CD14-positive monocyte (primary cell): ENCODE data around the gene ANKRD34C. TPM values are rescaled to one million over a fixed set of nuclear protein-coding genes. Genes with fewer than 3 reads are reported as not detected.

Source experiments
- DNase-seq, 3 donors: peaks; one replicate each; pipeline ENCODE4 v3.0.0-alpha.2; 2011 to 2022
- H2AFZ ChIP-seq: 2 replicates; pipeline ENCODE4 v1.6.0; 2012; ENCODE audit warnings: mild to moderate bottlenecking, low read depth, low read length, inconsistent platforms; ENCODE audit not compliant: insufficient read depth, poor library complexity, severe bottlenecking
- H3K27ac ChIP-seq, 2 donors: 1 replicate in 1 of 2; 2 replicates in 1 of 2; pipeline ENCODE4 v1.5.1; 2012 to 2013; ENCODE audit warnings: low read length in 2 of 2, control low read depth in 1 of 2, inconsistent platforms in 1 of 2, low read depth in 1 of 2, mild to moderate bottlenecking in 1 of 2
- H3K27me3 ChIP-seq, 2 donors: one replicate each; pipeline versions ENCODE4 v1.6.0 to v1.6.1; 2011 to 2013; ENCODE audit warnings: low read length in 2 of 2; ENCODE audit not compliant: control insufficient read depth in 2 of 2, insufficient read depth in 2 of 2
- H3K36me3 ChIP-seq, 2 donors: replicated peaks in 1 of 2; 1 replicate in 1 of 2; 2 replicates in 1 of 2; pipeline versions ENCODE4 v1.5.1 to v1.6.1; 2012 to 2013; ENCODE audit warnings: low read length in 2 of 2, control low read depth in 1 of 2, inconsistent platforms in 1 of 2, mild to moderate bottlenecking in 1 of 2; ENCODE audit not compliant: insufficient read depth in 2 of 2, control insufficient read depth in 1 of 2
- H3K4me1 ChIP-seq, 2 donors: 1 replicate in 1 of 2; 2 replicates in 1 of 2; pipeline versions ENCODE4 v1.5.1 to v1.6.1; 2012 to 2013; ENCODE audit warnings: low read length in 2 of 2, control low read depth in 1 of 2, inconsistent platforms in 1 of 2, mild to moderate bottlenecking in 1 of 2, moderate library complexity in 1 of 2; ENCODE audit not compliant: insufficient read depth in 2 of 2, control insufficient read depth in 1 of 2
- H3K4me2 ChIP-seq: replicated peaks from 2 replicates; pipeline ENCODE3; 2012; ENCODE audit warnings: low read length, moderate library complexity, mild to moderate bottlenecking; ENCODE audit not compliant: poor library complexity, severe bottlenecking; ENCODE audit errors: extremely low read depth
- H3K4me3 ChIP-seq, 3 experiments: fragments of 200-600 bp in 1 of 3; sonication (generic) in 1 of 3; replicated peaks in 1 of 3; 1 replicate in 2 of 3; 2 replicates in 1 of 3; pipeline ENCODE4 v1.5.1; 2011 to 2013; ENCODE audit warnings: low read length in 3 of 3, mild to moderate bottlenecking in 3 of 3, control low read depth in 2 of 3, low read depth in 2 of 3, inconsistent platforms in 1 of 3, moderate library complexity in 1 of 3
- H3K79me2 ChIP-seq: 2 replicates; pipeline ENCODE4 v1.6.0; 2012; ENCODE audit warnings: mild to moderate bottlenecking, control low read depth, inconsistent platforms, low read length, moderate library complexity; ENCODE audit not compliant: insufficient read depth
- H3K9ac ChIP-seq: 2 replicates; pipeline ENCODE4 v1.6.0; 2017; ENCODE audit warnings: low read length, mild to moderate bottlenecking; ENCODE audit not compliant: insufficient read depth, poor library complexity, severe bottlenecking
- H3K9me3 ChIP-seq, 2 donors: replicated peaks in 1 of 2; 1 replicate in 1 of 2; 2 replicates in 1 of 2; pipeline versions ENCODE4 v1.5.1 to v1.6.1; 2012 to 2013; ENCODE audit warnings: low read length in 2 of 2, control low read depth in 1 of 2; ENCODE audit not compliant: control insufficient read depth in 1 of 2, insufficient read depth in 1 of 2
- H4K20me1 ChIP-seq: 2 replicates; pipeline ENCODE4 v1.6.0; 2012; ENCODE audit warnings: mild to moderate bottlenecking, low read length, control low read depth, moderate library complexity; ENCODE audit not compliant: insufficient read depth
- H3K27ac Mint-ChIP-seq, 7 donors: one replicate each; pipeline ENCODE4 v1.8.0; 2020; ENCODE audit warnings: mild to moderate bottlenecking in 7 of 7, mixed read lengths in 7 of 7, moderate library complexity in 6 of 7, inconsistent platforms in 2 of 7
- H3K27me3 Mint-ChIP-seq, 3 donors: one replicate each; pipeline ENCODE4 v1.8.0; 2021 to 2022; ENCODE audit warnings: low read depth in 3 of 3, mild to moderate bottlenecking in 3 of 3, mixed read lengths in 3 of 3, moderate library complexity in 3 of 3, inconsistent platforms in 1 of 3
- H3K36me3 Mint-ChIP-seq, 2 donors: one replicate each; pipeline ENCODE4 v1.8.0; 2020; ENCODE audit warnings: mixed read lengths in 2 of 2, inconsistent platforms in 1 of 2, mild to moderate bottlenecking in 1 of 2
- H3K4me1 Mint-ChIP-seq: one replicate; pipeline ENCODE4 v1.8.0; 2020; ENCODE audit warnings: mild to moderate bottlenecking, mixed read lengths
- H3K4me3 Mint-ChIP-seq, 2 donors: one replicate each; pipeline ENCODE4 v1.8.0; 2020; ENCODE audit warnings: mild to moderate bottlenecking in 2 of 2, mixed read lengths in 2 of 2, moderate library complexity in 1 of 2
- H3K9me3 Mint-ChIP-seq, 7 donors: one replicate each; pipeline ENCODE4 v1.8.0; 2020 to 2022; ENCODE audit warnings: mixed read lengths in 7 of 7, mild to moderate bottlenecking in 6 of 7, moderate library complexity in 6 of 7, inconsistent platforms in 2 of 7
- WGBS: methylation state at CpG from one replicate; pipeline ENCODE4 v1.1.5; 2013; ENCODE audit warnings: missing lambda C conversion rate; ENCODE audit not compliant: insufficient coverage; 5-methylcytosine and 5-hydroxymethylcytosine counted together
- intact Hi-C, 2 donors: fragments of 100-400 bp; cut with micrococcal nuclease; formaldehyde crosslinking; loops; one replicate each; pipeline versions ENCODE4 v1.15.0 to v1.15.1; 2023
- polyA plus RNA-seq, 3 donors: library from polyadenylated mRNA; depleted of rRNA in 1 of 3; unstranded in 2 of 3; stranded (reverse) in 1 of 3; fragments of 300-500 nt in 2 of 3; fragments of >200 nt in 1 of 3; fragmentation: Illumina TruSeq in 2 of 3; gene quantifications; 1 replicate in 2 of 3; 2 replicates in 1 of 3; pipeline ENCODE4 v1.2.3, GENCODE V29; 2012 to 2021
- TF ChIP-seq, protein P1 (sequence below): fragments of 200-600 bp; IDR thresholded peaks from one replicate; pipeline ENCODE4 v1.8.0; 2022; ENCODE audit warnings: antibody characterized with exemption, mild to moderate bottlenecking

ANKRD34C gene
- polyA plus RNA-seq, 3 donors = not detected

DNA sequence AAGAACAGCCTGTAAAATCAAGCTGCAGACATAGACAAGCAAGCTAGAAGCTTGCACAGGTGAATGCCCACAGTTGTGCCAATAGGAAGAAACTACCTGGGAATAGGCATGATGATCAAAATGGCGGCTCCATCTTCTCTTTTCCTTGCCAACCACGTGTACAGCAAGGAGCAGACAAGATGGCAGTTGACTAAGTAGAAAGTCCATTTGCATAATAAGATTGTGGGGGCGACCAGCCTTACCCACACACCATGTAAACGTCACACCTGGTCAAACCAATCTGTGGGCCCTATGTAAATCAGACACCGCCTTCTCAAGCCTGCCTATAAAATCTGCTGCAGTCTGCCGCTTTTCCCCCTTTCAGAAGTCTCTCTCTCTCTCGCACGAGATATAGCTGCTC is 25.1 kb upstream of the ANKRD34C start:
- Histone ChIP-seq H3K4me3 (no peak overlapping the region), H3K27me3 (peaks cover 0 to 2% of the 10 kb centered on the region in 2 donors), H2AFZ (no peak overlapping the region), H3K9ac (no peak overlapping the region), H3K36me3 (no peaks in the 10 kb centered on the region), H3K27ac (no peak overlapping the region), H3K79me2 (no peaks in the 10 kb centered on the region), H3K4me1 (no peaks in the 10 kb centered on the region), H3K4me2 (no peak overlapping the region), H3K9me3 (peaks cover 0 to 3% of the 10 kb centered on the region in 2 donors), H4K20me1 (no peaks in the 10 kb centered on the region)
- H3K27ac Mint-ChIP-seq = no peak overlapping the region
- H3K27me3 Mint-ChIP-seq = peaks cover 4 to 8% (median 5%) of the 10 kb centered on the region in 3 donors
- no peaks in the 10 kb centered on the region for H3K4me1 Mint-ChIP-seq
- TF ChIP-seq, protein P1, sequence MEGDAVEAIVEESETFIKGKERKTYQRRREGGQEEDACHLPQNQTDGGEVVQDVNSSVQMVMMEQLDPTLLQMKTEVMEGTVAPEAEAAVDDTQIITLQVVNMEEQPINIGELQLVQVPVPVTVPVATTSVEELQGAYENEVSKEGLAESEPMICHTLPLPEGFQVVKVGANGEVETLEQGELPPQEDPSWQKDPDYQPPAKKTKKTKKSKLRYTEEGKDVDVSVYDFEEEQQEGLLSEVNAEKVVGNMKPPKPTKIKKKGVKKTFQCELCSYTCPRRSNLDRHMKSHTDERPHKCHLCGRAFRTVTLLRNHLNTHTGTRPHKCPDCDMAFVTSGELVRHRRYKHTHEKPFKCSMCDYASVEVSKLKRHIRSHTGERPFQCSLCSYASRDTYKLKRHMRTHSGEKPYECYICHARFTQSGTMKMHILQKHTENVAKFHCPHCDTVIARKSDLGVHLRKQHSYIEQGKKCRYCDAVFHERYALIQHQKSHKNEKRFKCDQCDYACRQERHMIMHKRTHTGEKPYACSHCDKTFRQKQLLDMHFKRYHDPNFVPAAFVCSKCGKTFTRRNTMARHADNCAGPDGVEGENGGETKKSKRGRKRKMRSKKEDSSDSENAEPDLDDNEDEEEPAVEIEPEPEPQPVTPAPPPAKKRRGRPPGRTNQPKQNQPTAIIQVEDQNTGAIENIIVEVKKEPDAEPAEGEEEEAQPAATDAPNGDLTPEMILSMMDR = no peak
- DNase-seq = no peak
- 88% methylated on average over 5 of the region's 8 CpGs for WGBS
- intact Hi-C loops = no loop called here
- H3K9me3 Mint-ChIP-seq = peaks cover 0 to 10% (median 4%) of the 10 kb centered on the region in 7 donors
- no peaks in the 10 kb centered on the region for H3K36me3 Mint-ChIP-seq
- H3K4me3 Mint-ChIP-seq = no peak overlapping the region

DNA sequence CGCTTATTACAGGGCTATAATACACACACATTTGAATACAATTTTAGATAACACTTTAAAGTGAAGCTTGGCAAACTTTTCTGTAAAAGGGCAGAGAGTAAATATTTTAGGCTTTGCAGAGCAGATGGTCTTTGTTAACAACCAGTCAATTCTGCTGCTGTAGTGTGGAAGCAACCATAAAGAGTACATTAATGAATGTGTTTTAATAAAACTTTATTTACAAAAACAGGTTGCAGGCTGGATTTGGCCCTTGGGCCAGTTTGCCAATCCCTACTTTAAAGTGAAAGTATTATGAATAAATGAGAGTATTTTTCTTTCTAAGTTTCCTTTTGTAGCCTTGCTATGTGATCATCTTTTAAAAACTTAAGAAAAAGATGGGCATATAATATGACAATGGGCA is 20.7 kb upstream of the ANKRD34C start:
- no peak overlapping the region for H3K4me2 ChIP-seq
- no peak for DNase-seq
- no CpG with 5 or more reads among the region's 1 CpG for WGBS
- no peak overlapping the region for H3K27ac ChIP-seq
- H2AFZ ChIP-seq = no peak overlapping the region
- no peak overlapping the region for H3K4me3 Mint-ChIP-seq
- H3K36me3 Mint-ChIP-seq = no peaks in the 10 kb centered on the region
- H3K79me2 ChIP-seq = no peaks in the 10 kb centered on the region
- no peak overlapping the region for H3K9ac ChIP-seq
- H3K27me3 Mint-ChIP-seq = peaks cover 4 to 13% (median 5%) of the 10 kb centered on the region in 3 donors
- peaks cover 0 to 3% of the 10 kb centered on the region in 2 donors for H3K9me3 ChIP-seq
- TF ChIP-seq, protein P1 = no peak
- no peaks in the 10 kb centered on the region for H3K36me3 ChIP-seq
- no peaks in the 10 kb centered on the region for H3K4me1 Mint-ChIP-seq
- H3K4me3 ChIP-seq = no peak overlapping the region
- peaks cover 0 to 5% (median 1%) of the 10 kb centered on the region in 7 donors for H3K9me3 Mint-ChIP-seq
- intact Hi-C loops = no loop called here
- H3K27me3 ChIP-seq = peaks cover 0 to 2% of the 10 kb centered on the region in 2 donors
- no peak overlapping the region for H3K27ac Mint-ChIP-seq
- H4K20me1 ChIP-seq = no peaks in the 10 kb centered on the region
- no peaks in the 10 kb centered on the region for H3K4me1 ChIP-seq
